SU-DHL-6 (cell line): ENCODE results near the gene CTSK.

Source experiments
- H2AFZ ChIP-seq: fragments of 200-600 bp; sonication (generic); 2 replicates; pipeline ENCODE4 v1.6.1; 2014; ENCODE audit warnings: low read depth, mild to moderate bottlenecking, moderate library complexity, mixed read lengths, antibody characterized with exemption, low read length; ENCODE audit not compliant: severe bottlenecking
- H3F3A ChIP-seq: fragments of 200-600 bp; shearing (Covaris generic); 2 replicates; pipeline ENCODE4 v1.6.0; 2016; ENCODE audit warnings: antibody characterized with exemption, mild to moderate bottlenecking; ENCODE audit not compliant: insufficient read depth
- H3K27ac ChIP-seq: fragments of 200-600 bp; sonication (generic); 2 replicates; pipeline ENCODE4 v1.5.1; 2016; ENCODE audit warnings: low read depth, mild to moderate bottlenecking, low read length, moderate library complexity, mixed read lengths
- H3K27me3 ChIP-seq: fragments of 200-600 bp; sonication (generic), shearing (Covaris generic); 2 replicates; pipeline ENCODE4 v1.6.0; 2014; ENCODE audit warnings: mild to moderate bottlenecking, low read length
- H3K36me3 ChIP-seq: fragments of 200-600 bp; sonication (generic); 2 replicates; pipeline ENCODE4 v1.6.1; 2014; ENCODE audit warnings: mild to moderate bottlenecking, low read length, mixed read lengths
- H3K4me2 ChIP-seq: fragments of 300-600, 200-600 bp; shearing (Covaris generic), sonication (generic); 2 replicates; pipeline ENCODE4 v1.6.0; 2014; ENCODE audit warnings: low read length, low read depth, mild to moderate bottlenecking; ENCODE audit not compliant: poor library complexity, severe bottlenecking
- H3K4me3 ChIP-seq: fragments of 200-600 bp; sonication (generic); 2 replicates; pipeline ENCODE4 v1.5.1; 2014; ENCODE audit warnings: antibody characterized with exemption, low read length, mild to moderate bottlenecking, mixed read lengths; ENCODE audit not compliant: insufficient read depth, poor library complexity, severe bottlenecking
- H3K79me2 ChIP-seq: fragments of 200-600 bp; sonication (generic); 2 replicates; pipeline ENCODE4 v1.6.1; 2014; ENCODE audit warnings: mild to moderate bottlenecking, low read length, moderate library complexity; ENCODE audit not compliant: insufficient read depth
- H3K9ac ChIP-seq: fragments of 200-600 bp; sonication (generic); 2 replicates; pipeline ENCODE4 v1.7.0; 2014; ENCODE audit warnings: mild to moderate bottlenecking, low read length
- H3K9me2 ChIP-seq: fragments of 200-600 bp; sonication (generic); replicated peaks from 2 replicates; pipeline ENCODE4 v1.6.1; 2014; ENCODE audit warnings: low read length; ENCODE audit not compliant: insufficient read depth
- H3K9me3 ChIP-seq: fragments of 200-600 bp; sonication (generic); 2 replicates; pipeline ENCODE4 v1.6.1; 2014; ENCODE audit warnings: low read length, mixed read lengths; ENCODE audit not compliant: insufficient read depth
- H4K20me1 ChIP-seq: fragments of 200-600 bp; sonication (generic); 2 replicates; pipeline ENCODE4 v1.6.1; 2014; ENCODE audit warnings: low read depth, mild to moderate bottlenecking, antibody characterized with exemption, low read length, moderate library complexity, mixed read lengths
- EZH2phosphoT487 ChIP-seq: fragments of 200-600 bp; sonication (generic), shearing (Covaris generic); conservative IDR thresholded peaks from 2 replicates; pipeline ENCODE4 v1.6.1; 2018; ENCODE audit warnings: mild to moderate bottlenecking, antibody characterized with exemption, low read length, moderate library complexity, mixed read lengths
- TF ChIP-seq, protein P1 (sequence below): fragments of 200-600 bp; sonication (generic); IDR thresholded peaks from one replicate; pipeline ENCODE4 v1.5.1; 2017; ENCODE audit warnings: antibody characterized with exemption, mild to moderate bottlenecking, low read length, moderate library complexity; ENCODE audit not compliant: insufficient read depth, poor library complexity, severe bottlenecking

The CTSK gene

DNA sequence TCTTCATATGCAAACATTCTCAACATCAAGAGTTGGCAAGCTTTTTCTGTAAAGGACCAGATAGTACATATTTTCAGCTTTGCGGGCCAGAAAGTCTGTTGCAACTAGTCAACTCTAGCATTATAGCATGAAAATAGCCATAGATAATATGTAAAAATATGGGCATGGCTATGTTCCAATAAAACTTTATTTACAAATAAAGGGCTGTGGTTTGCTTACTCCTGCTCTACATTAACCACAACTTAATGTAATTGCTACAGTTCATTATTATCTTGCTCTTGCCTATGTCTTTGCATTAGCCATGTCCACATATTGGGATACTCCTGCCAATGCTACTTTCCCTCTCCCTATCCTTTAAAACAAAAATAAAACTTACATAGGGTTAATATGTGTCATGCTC, 24.5 kb upstream of the CTSK start:
- Histone ChIP-seq H3K4me3 (no peak overlapping the region), H4K20me1 (no peaks in the 10 kb centered on the region), H2AFZ (no peak overlapping the region), H3K4me2 (no peak overlapping the region), H3K27ac (no peak overlapping the region), H3F3A (no peaks in the 10 kb centered on the region), H3K9me2 (no peaks in the 10 kb centered on the region), H3K9me3 (no peaks in the 10 kb centered on the region), H3K36me3 (peaks cover 9% of the 10 kb centered on the region; the same call in 1 of the 2 replicates), H3K79me2 (no peaks in the 10 kb centered on the region), H3K27me3 (no peaks in the 10 kb centered on the region), H3K9ac (no peak overlapping the region)
- TF ChIP-seq, protein P1, sequence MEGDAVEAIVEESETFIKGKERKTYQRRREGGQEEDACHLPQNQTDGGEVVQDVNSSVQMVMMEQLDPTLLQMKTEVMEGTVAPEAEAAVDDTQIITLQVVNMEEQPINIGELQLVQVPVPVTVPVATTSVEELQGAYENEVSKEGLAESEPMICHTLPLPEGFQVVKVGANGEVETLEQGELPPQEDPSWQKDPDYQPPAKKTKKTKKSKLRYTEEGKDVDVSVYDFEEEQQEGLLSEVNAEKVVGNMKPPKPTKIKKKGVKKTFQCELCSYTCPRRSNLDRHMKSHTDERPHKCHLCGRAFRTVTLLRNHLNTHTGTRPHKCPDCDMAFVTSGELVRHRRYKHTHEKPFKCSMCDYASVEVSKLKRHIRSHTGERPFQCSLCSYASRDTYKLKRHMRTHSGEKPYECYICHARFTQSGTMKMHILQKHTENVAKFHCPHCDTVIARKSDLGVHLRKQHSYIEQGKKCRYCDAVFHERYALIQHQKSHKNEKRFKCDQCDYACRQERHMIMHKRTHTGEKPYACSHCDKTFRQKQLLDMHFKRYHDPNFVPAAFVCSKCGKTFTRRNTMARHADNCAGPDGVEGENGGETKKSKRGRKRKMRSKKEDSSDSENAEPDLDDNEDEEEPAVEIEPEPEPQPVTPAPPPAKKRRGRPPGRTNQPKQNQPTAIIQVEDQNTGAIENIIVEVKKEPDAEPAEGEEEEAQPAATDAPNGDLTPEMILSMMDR: no peak
- TF ChIP-seq EZH2phosphoT487: no peak

DNA sequence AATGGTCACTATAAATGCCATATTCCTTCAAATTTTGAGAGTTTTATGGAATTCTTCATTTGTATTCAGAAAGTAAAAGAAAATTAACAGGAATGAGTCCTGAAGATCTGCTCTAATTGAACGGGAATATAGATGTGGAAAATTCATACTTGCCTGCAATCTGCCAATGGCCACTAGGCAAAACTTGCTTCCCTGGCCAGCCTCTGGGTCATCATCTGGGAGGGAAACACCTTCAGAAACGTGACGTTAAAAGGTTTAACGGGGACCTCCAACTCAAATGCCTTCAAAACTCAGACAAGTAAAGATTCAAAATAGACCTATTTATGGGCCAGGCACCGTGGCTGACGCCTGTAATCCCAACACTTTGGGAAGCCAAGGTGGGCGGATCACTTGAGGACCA, 21.7 kb upstream of the CTSK start:
- Histone ChIP-seq H3K9ac (no peak overlapping the region), H3K79me2 (no peaks in the 10 kb centered on the region), H3K4me2 (no peak overlapping the region), H3K36me3 (peaks cover 9% of the 10 kb centered on the region), H3K9me3 (no peaks in the 10 kb centered on the region), H3K27me3 (no peaks in the 10 kb centered on the region), H2AFZ (no peak overlapping the region), H3K4me3 (no peak overlapping the region), H3F3A (no peaks in the 10 kb centered on the region), H3K9me2 (no peaks in the 10 kb centered on the region), H4K20me1 (no peaks in the 10 kb centered on the region), H3K27ac (no peak overlapping the region)
- TF ChIP-seq, protein P1: no peak
- no peak for TF ChIP-seq EZH2phosphoT487

DNA sequence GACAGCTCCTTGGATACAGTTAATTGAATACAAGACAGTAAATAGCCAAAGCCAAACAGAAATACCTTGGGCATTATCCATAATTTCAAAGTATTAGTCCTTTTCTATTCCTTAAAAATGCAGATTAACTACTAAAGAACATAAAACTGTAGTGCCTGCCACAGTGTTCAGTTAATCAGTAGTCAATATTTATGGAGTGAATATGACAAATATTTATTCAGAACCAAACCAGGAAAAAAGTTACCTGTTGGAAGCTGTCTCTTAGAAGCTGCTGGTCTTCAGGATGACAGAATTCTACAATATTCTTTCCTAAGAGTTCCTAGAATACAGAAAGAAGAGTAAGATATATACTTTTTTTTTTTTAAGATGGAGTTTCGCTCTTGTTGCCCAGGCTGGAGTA, 18.2 kb upstream of the CTSK start:
- Histone ChIP-seq H3F3A (no peaks in the 10 kb centered on the region), H3K36me3 (peaks cover 11% of the 10 kb centered on the region; the same call in 1 of the 2 replicates)
- no peak for TF ChIP-seq EZH2phosphoT487
- TF ChIP-seq, protein P1: no peak

More for the DNA sequence above, 18.2 kb upstream of the CTSK start:
- Histone ChIP-seq H3K9ac (no peak overlapping the region), H4K20me1 (no peaks in the 10 kb centered on the region), H3K27me3 (no peaks in the 10 kb centered on the region), H3K4me3 (no peak overlapping the region), H3K4me2 (no peak overlapping the region), H2AFZ (no peak overlapping the region), H3K9me2 (no peaks in the 10 kb centered on the region), H3K27ac (no peak overlapping the region), H3K79me2 (no peaks in the 10 kb centered on the region), H3K9me3 (no peaks in the 10 kb centered on the region)
